ENCODE measurements around the gene SMC3.
"Not testable (repeated sequence)": the region's sequence is repeated elsewhere in the genome, so short reads cannot be mapped to it uniquely, and the experiment has no call there.

Gene SMC3

DNA sequence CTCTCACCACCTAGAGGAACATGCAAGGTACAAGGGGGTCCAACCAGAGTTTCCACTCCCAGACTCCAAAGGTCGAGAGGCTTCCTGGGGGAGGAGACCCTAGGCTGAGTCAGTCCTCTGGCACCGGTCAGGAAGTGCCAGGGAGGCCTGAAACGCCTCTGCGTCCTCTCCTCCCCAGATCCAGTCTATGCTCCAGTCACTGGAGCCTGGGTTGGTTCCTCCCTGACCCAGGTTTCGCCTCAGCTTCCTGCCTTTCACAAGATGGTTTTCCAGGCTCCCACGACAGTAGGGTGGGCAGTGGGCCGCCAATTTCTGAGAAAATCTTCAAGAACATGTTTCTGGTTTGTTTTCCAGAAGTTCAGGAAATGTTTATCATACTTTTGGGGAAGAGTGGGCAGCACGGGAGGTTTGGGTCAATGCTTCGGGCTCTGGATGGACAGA, 39.7 kb upstream of the SMC3 start:
- no peak for DNase-seq (ENCODE audit: extremely low read depth, low read depth)
- no peak overlapping the region for H3K4me3 ChIP-seq (replicated peaks; ENCODE audit: low read depth, low read length)
- no peak for TF ChIP-seq CTCF (IDR thresholded peaks at IDR 0.05; ENCODE audit: low read depth, low read length, missing control alignments)

DNA sequence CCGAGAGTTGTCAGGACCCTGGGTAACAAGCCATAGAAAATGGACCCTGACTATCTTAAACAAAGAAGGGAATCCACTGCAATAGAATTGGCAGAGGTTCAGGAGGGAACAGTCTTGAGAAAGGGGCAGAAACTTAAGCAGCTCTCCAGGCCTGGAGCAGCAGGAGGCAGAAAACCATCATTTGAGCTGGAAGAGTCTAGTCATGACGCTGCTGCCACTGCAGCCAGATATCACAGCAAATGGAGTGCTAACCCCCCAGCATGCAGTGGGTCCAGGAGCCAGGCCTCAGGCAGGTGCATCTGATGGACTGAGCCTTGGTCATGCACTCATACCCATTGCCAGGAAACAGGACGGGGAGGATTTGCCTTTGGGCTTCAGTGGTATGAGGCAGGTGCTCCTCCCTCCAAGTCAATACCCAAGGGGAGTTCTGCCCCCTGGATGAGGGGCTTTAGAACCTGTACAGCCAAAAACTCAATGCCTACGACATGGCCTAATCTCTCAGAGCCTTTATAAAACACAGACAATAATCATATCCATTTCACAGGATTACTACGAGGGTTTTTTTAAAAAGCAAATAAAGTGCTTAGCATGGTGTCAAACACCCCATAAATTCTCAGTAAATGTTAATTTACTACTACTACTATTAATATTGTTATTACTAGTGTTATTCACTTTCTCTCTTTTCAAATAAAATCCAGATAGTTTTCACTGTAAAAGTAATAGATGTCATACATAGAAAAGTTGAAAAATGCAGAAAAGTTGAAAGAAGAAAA, 39.1 kb upstream of the SMC3 start:
- H3K4me3 ChIP-seq (replicated peaks; ENCODE audit: low read depth, low read length) = no peak overlapping the region
- no peak for DNase-seq (ENCODE audit: extremely low read depth, low read depth)
- no peak for TF ChIP-seq CTCF (IDR thresholded peaks at IDR 0.05; ENCODE audit: low read depth, low read length, missing control alignments)

- H3K4me3 ChIP-seq (replicated peaks; ENCODE audit: low read depth, low read length); DNase-seq (ENCODE audit: extremely low read depth, low read depth): not testable (repeated sequence)
Measured at GRCh38 chr10:110528997-110529524, 38.4 kb upstream of the SMC3 start.

DNA sequence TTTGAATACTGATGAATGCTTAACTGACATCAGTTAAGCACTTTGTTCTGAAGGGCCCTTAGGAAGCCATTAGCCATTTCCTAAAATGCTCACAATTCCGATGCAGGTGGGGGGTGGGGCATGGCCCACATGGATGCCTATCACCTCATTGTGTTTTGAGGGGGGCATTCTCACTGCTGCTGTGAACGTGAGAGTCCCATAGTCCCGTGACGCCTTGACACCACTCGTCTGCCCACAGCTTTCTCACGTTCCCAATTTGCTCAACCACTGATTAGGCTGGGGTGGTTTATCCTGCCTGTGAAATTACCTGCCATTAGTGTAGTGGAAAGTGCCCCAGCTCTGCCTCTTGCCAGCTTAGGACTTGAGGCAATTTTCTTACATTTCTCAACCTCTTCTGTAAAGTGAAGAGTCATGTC, 37.9 kb upstream of the SMC3 start:
- no peak for TF ChIP-seq CTCF (IDR thresholded peaks at IDR 0.05; ENCODE audit: low read depth, low read length, missing control alignments)
- no peak for DNase-seq (ENCODE audit: extremely low read depth, low read depth)
- no peak overlapping the region for H3K4me3 ChIP-seq (replicated peaks; ENCODE audit: low read depth, low read length)

- no peak for DNase-seq (ENCODE audit: extremely low read depth, low read depth)
- peak overlapping the region; percentile 14 for H3K4me3 ChIP-seq (replicated peaks; ENCODE audit: low read depth, low read length)
- no peak for TF ChIP-seq CTCF (IDR thresholded peaks at IDR 0.05; ENCODE audit: low read depth, low read length, missing control alignments)
Measured at GRCh38 chr10:110530131-110530831, 37.2 kb upstream of the SMC3 start.

- no peak for DNase-seq (ENCODE audit: extremely low read depth, low read depth)
- no peak overlapping the region for H3K4me3 ChIP-seq (replicated peaks; ENCODE audit: low read depth, low read length)
- TF ChIP-seq CTCF (IDR thresholded peaks at IDR 0.05; ENCODE audit: low read depth, low read length, missing control alignments) = no peak
Measured at GRCh38 chr10:110531687-110532086, 35.8 kb upstream of the SMC3 start.

GRCh38 chr10:110532628-110533027, 34.9 kb upstream of the SMC3 start:
- not testable (repeated sequence) for H3K4me3 ChIP-seq (replicated peaks; ENCODE audit: low read depth, low read length); DNase-seq (ENCODE audit: extremely low read depth, low read depth)

Measured in HFF-Myc (cell line).